ENCODE data around the gene KPNA4.
"Not testable (repeated sequence)": the region's sequence is repeated elsewhere in the genome, so short reads cannot be mapped to it uniquely, and the experiment has no call there.

The KPNA4 gene

DNA sequence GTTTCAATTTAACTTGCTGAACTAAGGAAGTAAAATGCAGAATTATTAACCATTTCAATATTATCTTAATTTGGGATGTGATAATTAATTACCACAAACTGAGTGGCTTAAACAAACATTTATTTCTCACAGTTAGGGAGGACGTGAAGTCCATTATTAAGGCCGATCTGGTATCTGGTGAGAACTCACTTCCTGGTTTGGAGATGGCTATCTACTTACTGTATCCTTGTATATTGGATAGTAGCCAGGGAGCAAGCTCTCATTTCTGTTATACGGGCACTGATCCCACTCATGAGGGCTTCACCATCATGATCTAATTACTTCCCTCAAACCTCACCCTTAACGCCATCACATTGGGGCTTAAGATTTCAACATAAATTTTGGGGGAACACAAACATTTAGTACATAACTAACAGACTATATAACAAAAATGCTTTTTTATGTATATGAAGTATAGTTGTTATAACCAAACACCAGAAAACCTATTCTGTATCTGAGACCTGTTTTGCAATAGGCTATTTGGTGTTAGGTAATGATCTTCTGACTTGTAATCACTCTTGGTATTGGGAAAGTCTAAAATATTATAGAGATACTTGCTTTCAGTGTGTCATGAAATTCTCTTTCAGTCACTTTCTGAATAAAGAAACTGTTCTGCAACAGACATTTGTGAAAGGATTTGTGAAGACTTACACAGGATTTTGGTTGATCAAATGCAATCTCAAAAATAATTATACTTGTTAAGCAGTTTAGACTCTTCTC lies 4.7 kb upstream of the KPNA4 start:
- DNase-seq = no peak

DNA sequence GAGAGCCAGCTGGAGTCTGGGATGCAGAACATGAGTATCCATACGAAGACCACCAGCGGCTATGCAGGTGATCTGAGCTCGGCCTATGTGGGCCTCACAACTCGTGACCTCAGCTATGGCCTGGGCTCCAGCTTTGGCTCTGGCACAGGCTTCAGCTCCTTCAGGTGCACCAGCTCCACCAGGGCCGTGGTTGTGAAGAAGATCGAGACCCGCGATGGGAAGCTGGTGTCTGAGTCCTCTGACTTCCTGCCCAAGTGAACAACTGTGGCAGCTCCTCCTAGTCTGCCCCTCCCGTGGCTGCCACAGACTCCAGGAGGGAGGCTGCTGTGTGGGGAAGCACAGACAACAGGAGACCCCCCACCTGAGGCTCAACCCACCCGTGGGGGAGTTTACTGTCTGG lies 3.6 kb upstream of the KPNA4 start:
- DNase-seq = no peak

GRCh38 chr3:160567774-160568173 lies 2.4 kb upstream of the KPNA4 start:
- DNase-seq = no peak

GRCh38 chr3:160566499-160566898 lies 1.1 kb upstream of the KPNA4 start:
- DNase-seq = no peak

GRCh38 chr3:160564949-160565441 lies 376 bp downstream of the KPNA4 start:
- peak; percentile 88 for DNase-seq

DNA sequence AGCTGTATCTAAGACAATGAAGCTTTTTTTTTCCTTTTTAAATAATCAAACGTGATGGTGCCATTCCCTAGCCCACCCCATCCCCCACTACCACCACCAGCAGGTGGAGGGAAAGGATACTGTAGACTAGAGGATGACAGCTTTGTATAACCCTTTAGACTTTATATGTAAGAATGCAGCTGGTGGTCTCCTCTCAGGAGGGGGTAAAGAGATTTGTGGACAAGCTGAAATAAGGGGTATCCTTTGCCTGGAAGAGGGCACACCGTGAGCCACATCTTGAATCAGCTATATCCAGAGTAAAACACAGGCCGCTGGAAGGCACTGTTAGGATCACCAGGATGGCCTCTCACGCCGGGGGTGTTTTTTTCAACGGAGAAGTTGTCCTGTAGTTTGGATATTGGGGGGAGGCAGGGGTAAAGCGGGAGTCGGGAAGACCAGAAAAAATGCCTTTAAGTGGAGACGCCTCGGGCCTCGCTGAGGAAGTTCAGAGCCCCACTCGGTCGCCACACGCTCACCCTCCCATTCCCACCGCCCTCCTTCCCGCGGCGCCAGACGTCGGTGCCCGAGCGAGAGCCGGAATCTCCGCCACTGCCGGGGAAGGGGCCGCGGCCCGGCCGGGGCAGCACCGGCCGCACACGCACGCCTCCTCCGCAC lies 986 bp downstream of the KPNA4 start:
- DNase-seq = peak; percentile 67

GRCh38 chr3:160562952-160563351 lies 2.4 kb downstream of the KPNA4 start:
- DNase-seq = no peak

DNA sequence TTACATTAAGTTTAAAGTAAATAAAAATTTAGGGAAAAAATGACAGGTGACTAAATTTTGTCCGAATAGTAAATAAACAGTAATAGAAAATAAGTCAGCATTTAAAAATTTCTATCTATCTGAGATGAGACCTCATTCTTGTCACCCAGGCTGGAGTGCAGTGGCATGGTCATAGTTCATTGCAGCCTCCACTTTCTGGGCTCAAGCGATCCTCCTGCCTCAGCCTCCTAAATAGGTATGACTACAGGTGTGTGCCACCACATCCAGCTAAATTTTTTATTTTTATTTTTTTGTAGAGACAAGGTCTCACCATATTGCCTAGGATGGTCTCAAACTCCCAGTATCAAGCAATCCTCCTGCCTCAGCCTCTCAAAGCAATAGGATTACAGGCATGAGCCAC lies 7.8 kb downstream of the KPNA4 start:
- DNase-seq = no peak

DNA sequence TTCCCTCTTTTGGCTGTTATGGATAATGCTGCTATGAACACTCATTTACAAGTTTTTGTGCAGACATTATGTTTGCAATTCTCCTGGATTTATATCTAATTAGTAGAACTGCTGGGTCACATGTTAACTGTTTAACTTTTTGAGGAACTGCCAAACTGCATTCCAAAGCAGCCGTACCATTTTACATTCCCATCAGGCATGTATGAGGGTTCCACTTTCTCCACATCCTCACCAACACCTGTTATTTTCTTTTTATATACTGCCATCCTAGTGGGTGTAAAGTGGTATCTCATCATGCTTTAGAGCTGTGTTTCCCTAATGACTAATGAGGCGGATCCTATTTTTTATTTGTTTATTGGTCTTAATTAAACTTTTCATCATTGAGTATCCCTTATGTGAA lies 9.2 kb downstream of the KPNA4 start:
- no peak for DNase-seq

DNA sequence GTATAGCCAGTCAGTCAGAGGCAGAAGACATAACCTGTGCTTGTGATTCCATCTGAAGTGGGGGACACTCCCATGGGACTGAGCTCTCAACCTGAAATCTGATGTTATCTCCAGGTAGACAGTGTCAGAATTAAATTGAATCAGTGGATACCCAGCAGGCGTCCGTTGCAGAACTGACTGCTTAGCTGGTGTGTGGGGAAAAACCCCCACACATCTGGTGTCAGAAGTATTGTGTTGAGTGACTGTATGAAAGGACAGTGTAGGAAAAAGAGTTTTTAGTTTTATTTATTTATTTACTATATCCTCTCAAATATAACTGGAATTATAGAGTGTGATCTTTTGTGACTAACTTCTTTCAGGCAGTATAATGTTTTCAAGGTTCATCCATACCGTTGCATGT lies 10.4 kb downstream of the KPNA4 start:
- no peak for DNase-seq

- no peak for DNase-seq
Observed at GRCh38 chr3:160553827-160554226, 11.5 kb downstream of the KPNA4 start.

DNA sequence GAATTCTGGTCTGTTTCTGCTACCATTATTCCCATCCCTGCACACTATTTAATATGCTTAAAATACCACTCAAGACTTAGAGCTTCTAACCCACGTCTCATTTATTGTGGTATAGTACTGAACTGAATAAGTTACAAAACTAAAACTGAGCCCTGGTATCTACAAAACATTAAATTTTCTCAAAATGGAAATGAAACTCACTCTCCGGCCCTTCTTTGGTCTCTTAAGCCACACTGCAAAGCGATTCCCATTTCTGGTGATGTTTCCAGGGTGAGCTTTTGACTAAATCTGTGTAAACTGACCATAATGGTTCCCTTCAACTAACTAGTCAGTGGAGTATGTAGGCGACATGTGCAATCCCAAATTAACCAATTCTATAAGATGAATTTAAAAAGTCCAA lies 18.6 kb downstream of the KPNA4 start:
- no peak for DNase-seq

GRCh38 chr3:160545504-160545871 lies 19.9 kb downstream of the KPNA4 start:
- DNase-seq = no peak

DNA sequence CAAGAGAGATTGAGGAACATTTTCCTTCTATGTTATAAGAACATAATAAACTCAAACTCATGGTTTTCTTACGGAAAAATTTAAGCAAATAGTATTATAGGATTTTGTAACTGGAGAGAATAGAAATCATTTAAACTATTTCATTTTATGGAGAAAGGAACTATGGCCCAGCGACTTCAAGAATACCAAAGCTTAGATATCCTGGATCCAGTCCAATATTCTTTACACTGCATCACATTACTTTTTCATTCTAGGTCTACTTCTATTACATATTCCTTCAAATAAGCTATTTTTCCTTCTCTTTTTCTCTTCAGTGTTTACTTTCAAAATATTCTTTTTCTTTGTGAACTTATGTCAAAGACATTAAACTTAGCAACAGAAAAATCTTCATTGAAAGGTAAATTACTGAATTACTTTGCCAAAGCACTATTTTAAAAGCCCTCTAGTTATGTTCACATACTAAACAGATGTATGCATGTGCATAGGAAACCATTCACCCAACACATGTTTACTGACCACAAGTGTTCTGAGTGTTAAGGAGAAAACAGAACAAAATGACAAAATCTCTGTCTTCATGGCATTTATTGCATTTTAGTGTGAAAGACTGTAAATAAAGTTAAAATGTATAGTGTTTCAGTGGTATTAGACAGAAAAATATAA lies 20.4 kb downstream of the KPNA4 start:
- DNase-seq = no peak

- no peak for DNase-seq
Observed at GRCh38 chr3:160540551-160540950, 24.8 kb downstream of the KPNA4 start.

GRCh38 chr3:160538895-160539294 lies 26.5 kb downstream of the KPNA4 start:
- DNase-seq = no peak

- DNase-seq = no peak
Observed at GRCh38 chr3:160537729-160538128, 27.6 kb downstream of the KPNA4 start.

DNA sequence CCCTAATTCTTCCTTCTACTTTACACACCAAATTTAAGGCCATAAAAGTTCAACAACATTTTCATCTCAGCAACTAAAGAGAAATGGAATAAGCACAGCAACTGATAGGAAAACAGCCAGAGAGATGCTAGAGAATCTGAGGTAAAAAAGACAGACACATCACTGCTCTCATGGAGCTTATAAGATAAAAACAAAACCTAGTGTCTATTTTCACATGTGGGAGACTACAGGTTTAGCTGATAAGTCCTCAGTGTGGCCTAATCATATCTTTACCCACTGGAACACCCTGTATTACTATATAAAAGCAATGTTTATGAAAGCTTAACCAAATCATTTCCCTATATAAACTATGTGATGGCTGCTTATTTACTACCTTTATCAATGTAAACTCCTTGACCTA lies 33.0 kb downstream of the KPNA4 start:
- DNase-seq = no peak

DNA sequence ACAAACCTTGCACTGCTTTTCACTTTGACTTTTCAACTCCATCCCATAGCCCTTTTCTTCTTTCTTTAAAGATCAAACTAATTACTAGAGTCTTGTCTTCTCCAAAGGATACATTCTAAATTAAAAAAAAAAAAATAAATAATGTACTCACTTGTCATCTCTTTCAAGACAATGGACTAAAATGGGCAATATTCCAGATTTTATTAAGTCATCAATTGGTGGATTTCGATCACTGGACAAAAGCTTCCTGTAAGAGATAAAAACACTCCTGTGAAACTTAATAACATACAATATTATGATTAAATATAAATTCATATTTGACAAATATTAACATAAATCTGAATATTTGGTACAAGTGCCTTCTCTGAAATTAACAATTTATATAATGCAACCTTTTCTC lies 34.1 kb downstream of the KPNA4 start:
- no peak for DNase-seq

DNA sequence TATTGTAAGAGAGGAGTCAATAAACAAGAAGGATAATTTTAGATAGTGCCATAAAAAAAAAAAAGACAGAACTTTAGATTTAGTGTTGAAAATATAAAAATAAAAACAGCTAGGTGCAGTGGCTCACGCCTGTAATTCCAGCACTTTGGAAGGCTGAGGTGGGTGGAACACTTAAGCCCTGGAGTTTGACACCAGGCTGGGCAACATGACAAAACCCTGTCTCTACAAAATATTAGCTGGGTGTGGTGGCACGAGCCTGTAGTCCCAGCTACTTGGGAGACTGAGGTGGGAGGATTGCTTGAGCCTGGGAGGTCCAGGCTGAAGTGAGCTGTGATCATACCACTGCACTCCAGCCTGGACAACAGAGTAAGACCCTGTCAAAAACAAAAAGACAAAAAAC lies 49.0 kb downstream of the KPNA4 start:
- not testable (repeated sequence) for DNase-seq

GRCh38 chr3:160501325-160501724 lies 64.0 kb downstream of the KPNA4 start:
- DNase-seq = no peak

- DNase-seq = no peak
Observed at GRCh38 chr3:160498202-160498601, 67.2 kb downstream of the KPNA4 start.

DNA sequence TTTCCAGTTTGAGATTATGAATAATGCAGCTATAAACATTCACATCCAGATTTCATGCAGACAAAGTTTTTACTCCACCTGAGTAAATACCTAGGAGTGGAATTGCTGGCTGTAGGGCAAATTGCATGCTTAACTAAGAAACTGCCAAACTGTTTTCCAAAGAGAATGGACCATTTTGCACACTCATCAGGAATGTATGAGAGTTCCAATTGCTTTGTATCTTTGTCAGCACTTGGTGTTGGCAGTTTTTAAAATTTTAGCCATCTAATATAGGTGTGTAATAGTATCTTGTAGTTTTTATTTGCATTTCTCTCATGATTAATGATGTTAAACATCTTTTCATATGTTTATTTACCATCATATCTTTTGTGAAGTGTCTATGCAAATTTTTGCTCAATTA lies 75.2 kb downstream of the KPNA4 start:
- no peak for DNase-seq

DNA sequence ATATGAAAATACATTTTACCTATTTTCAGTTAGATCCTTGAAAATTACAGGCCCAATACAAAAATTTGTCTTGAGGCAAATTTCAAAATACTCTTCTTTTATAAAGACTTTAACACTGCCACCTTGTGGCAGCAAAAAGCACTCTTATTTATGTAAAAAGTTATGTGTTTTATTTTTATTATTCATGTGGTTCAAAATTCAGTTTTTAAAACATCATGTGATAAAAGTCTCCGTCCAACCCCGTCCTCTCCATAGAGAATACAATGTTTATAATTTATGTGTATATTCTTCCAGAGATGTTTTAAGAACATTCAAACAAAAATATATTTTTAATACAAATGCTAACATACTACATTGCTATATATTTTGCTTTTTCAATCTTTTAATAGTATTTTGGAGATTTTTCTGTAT lies 78.9 kb downstream of the KPNA4 start:
- DNase-seq = peak; percentile 59
